HEK293 (cell line): ENCODE results near the gene KCNS1.

Experiments
- CTCF ChIA-PET: fragments of 350-600 bp; formaldehyde crosslinking; extraction: SDS; loops from one replicate; lab custom pipeline; 2021; ENCODE audit warnings: antibody characterized with exemption; lab: Yijun Ruan, JAX
- POLR2A ChIA-PET: fragments of 300-600 bp; formaldehyde crosslinking; extraction: SDS; loops from one replicate; lab custom pipeline; 2020; ENCODE audit warnings: antibody characterized with exemption, inconsistent platforms; lab: Yijun Ruan, JAX
- H3K27ac ChIP-seq: fragments of 200-500 bp; sonication (Bioruptor generic); 2 replicates; pipeline ENCODE4 v1.5.1; 2014; ENCODE audit warnings: low read depth, low read length, control low read depth, inconsistent platforms; ENCODE audit errors: extremely low read depth
- H3K36me3 ChIP-seq, 2 experiments: fragments of 200-500 bp in 1 of 2; sonication (Bioruptor generic) in 1 of 2; 1 replicate in 1 of 2; 2 replicates in 1 of 2; pipeline ENCODE4 v1.5.1; 2014 to 2017; ENCODE audit warnings: inconsistent platforms in 2 of 2, low read length in 2 of 2; ENCODE audit not compliant: control insufficient read depth in 2 of 2, insufficient read depth in 1 of 2
- H3K4me1 ChIP-seq: fragments of 200-500 bp; sonication (Bioruptor generic); 2 replicates; pipeline ENCODE4 v1.5.1; 2014; ENCODE audit warnings: mild to moderate bottlenecking, low read length, inconsistent platforms; ENCODE audit not compliant: control insufficient read depth, insufficient read depth
- H3K4me3 ChIP-seq: 2 replicates; pipeline ENCODE4 v1.5.1; 2011; ENCODE audit warnings: low read depth, mild to moderate bottlenecking, control low read depth, low read length, moderate library complexity
- H3K9me3 ChIP-seq: fragments of 200-500 bp; sonication (Bioruptor generic); 2 replicates; pipeline ENCODE4 v1.5.1; 2014; ENCODE audit warnings: low read depth, low read length, inconsistent platforms; ENCODE audit not compliant: control insufficient read depth, insufficient read depth
- GFI1B ChIP-seq: fragments of 450-650 bp; formaldehyde crosslinking; IDR thresholded peaks from 2 replicates; pipeline ENCODE4 v1.5.1; 2016; ENCODE audit warnings: missing biosample characterization, missing genetic modification characterization
- KLF10 ChIP-seq: fragments of 450-650 bp; IDR thresholded peaks from 2 replicates; pipeline ENCODE4 v1.5.1; 2018; ENCODE audit warnings: missing biosample characterization, mild to moderate bottlenecking, missing genetic modification characterization
- SP7 ChIP-seq: fragments of 450-650 bp; formaldehyde crosslinking; IDR thresholded peaks from 2 replicates; pipeline ENCODE4 v1.5.1; 2016; ENCODE audit warnings: missing biosample characterization, missing genetic modification characterization
- YY1 ChIP-seq: fragments of 450-650 bp; formaldehyde crosslinking; IDR thresholded peaks from 2 replicates; pipeline ENCODE4 v1.5.1; 2018; ENCODE audit warnings: missing biosample characterization, missing genetic modification characterization
- ZFHX2 ChIP-seq: fragments of 450-650 bp; formaldehyde crosslinking; conservative IDR thresholded peaks from 2 replicates; pipeline ENCODE4 v1.5.1; 2016; ENCODE audit warnings: missing biosample characterization, missing genetic modification characterization
- ZNF138 ChIP-seq: fragments of 450-650 bp; formaldehyde crosslinking; IDR thresholded peaks from 2 replicates; pipeline ENCODE4 v1.5.1; 2016; ENCODE audit warnings: missing biosample characterization, missing genetic modification characterization, borderline replicate concordance
- ZNF169 ChIP-seq: fragments of 450-650 bp; formaldehyde crosslinking; IDR thresholded peaks from 2 replicates; pipeline ENCODE4 v1.5.1; 2016; ENCODE audit warnings: missing biosample characterization, missing genetic modification characterization
- ZNF24 ChIP-seq: fragments of 450-650 bp; formaldehyde crosslinking; IDR thresholded peaks from 2 replicates; pipeline ENCODE4 v1.5.1; 2016; ENCODE audit warnings: missing biosample characterization, missing genetic modification characterization
- ZNF423 ChIP-seq: fragments of 450-650 bp; formaldehyde crosslinking; IDR thresholded peaks from 2 replicates; pipeline ENCODE4 v1.5.1; 2016; ENCODE audit warnings: missing biosample characterization, missing genetic modification characterization
- ZNF48 ChIP-seq: fragments of 450-650 bp; formaldehyde crosslinking; IDR thresholded peaks from 2 replicates; pipeline ENCODE4 v1.5.1; 2016; ENCODE audit warnings: missing biosample characterization, missing genetic modification characterization
- ZNF514 ChIP-seq: fragments of 450-650 bp; formaldehyde crosslinking; IDR thresholded peaks from 2 replicates; pipeline ENCODE4 v1.5.1; 2016; ENCODE audit warnings: missing biosample characterization, missing genetic modification characterization
- ZNF530 ChIP-seq: fragments of 450-650 bp; formaldehyde crosslinking; IDR thresholded peaks from 2 replicates; pipeline ENCODE4 v1.5.1; 2016; ENCODE audit warnings: low read depth, missing biosample characterization, missing genetic modification characterization
- ZNF660 ChIP-seq: fragments of 450-650 bp; IDR thresholded peaks from 2 replicates; pipeline ENCODE4 v1.5.1; 2018; ENCODE audit warnings: missing biosample characterization, mild to moderate bottlenecking, missing genetic modification characterization
- ZNF701 ChIP-seq: fragments of 450-650 bp; formaldehyde crosslinking; IDR thresholded peaks from 2 replicates; pipeline ENCODE4 v1.5.1; 2016; ENCODE audit warnings: missing biosample characterization, missing genetic modification characterization
- ZNF837 ChIP-seq: fragments of 450-650 bp; formaldehyde crosslinking; IDR thresholded peaks from 2 replicates; pipeline ENCODE4 v1.5.1; 2016; ENCODE audit warnings: missing biosample characterization, missing genetic modification characterization
- ZNF843 ChIP-seq: fragments of 450-650 bp; formaldehyde crosslinking; IDR thresholded peaks from 2 replicates; pipeline ENCODE4 v1.5.1; 2016; ENCODE audit warnings: missing biosample characterization, missing genetic modification characterization
- ZSCAN30 ChIP-seq: fragments of 450-650 bp; IDR thresholded peaks from 2 replicates; pipeline ENCODE4 v1.5.1; 2018; ENCODE audit warnings: missing biosample characterization, mild to moderate bottlenecking, missing genetic modification characterization, moderate library complexity
- TF ChIP-seq, protein P1 (sequence below): fragments of 450-650 bp; formaldehyde crosslinking; IDR thresholded peaks from 2 replicates; pipeline ENCODE4 v1.5.1; 2016; ENCODE audit warnings: missing biosample characterization, missing genetic modification characterization
- TF ChIP-seq, protein P2 (sequence below): fragments of 450-650 bp; formaldehyde crosslinking; IDR thresholded peaks from 2 replicates; pipeline ENCODE4 v1.5.1; 2016; ENCODE audit warnings: missing biosample characterization, missing genetic modification characterization
- TF ChIP-seq, protein P3 (sequence below): fragments of 450-650 bp; formaldehyde crosslinking; IDR thresholded peaks from 2 replicates; pipeline ENCODE4 v1.5.1; 2017; ENCODE audit warnings: missing biosample characterization, missing genetic modification characterization
- TF ChIP-seq, protein P4 (sequence below): fragments of 450-650 bp; formaldehyde crosslinking; IDR thresholded peaks from 2 replicates; pipeline ENCODE4 v1.5.1; 2016; ENCODE audit warnings: missing biosample characterization, missing genetic modification characterization
- TF ChIP-seq, protein P5 (sequence below): fragments of 450-650 bp; formaldehyde crosslinking; IDR thresholded peaks from 2 replicates; pipeline ENCODE4 v1.5.1; 2016; ENCODE audit warnings: missing biosample characterization, missing genetic modification characterization
- TF ChIP-seq, protein P6 (sequence below): fragments of 450-650 bp; formaldehyde crosslinking; IDR thresholded peaks from 2 replicates; pipeline ENCODE4 v1.5.1; 2017; ENCODE audit warnings: missing biosample characterization, mild to moderate bottlenecking, missing genetic modification characterization, moderate library complexity

The KCNS1 gene

DNA sequence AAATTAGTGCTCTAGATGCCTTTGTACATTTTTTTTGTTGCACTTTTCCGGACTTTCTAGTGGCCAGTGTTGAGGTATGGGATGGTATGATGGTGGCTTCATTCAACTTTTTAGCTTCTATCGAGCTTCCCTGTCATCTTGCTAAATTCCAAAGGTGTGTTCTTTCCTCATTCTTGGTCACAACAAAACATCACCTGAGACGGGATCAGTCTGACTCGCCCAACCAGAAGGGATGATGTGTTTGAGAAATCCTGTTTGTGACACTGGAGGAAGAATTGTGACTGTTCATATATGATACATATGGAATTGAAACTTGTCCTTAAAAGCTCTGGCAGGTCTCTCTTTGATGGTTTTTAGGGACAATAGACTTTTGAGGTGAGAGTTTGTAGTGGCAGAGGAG, 33.8 kb downstream of the KCNS1 start (continued):
- TF ChIP-seq, protein P1, sequence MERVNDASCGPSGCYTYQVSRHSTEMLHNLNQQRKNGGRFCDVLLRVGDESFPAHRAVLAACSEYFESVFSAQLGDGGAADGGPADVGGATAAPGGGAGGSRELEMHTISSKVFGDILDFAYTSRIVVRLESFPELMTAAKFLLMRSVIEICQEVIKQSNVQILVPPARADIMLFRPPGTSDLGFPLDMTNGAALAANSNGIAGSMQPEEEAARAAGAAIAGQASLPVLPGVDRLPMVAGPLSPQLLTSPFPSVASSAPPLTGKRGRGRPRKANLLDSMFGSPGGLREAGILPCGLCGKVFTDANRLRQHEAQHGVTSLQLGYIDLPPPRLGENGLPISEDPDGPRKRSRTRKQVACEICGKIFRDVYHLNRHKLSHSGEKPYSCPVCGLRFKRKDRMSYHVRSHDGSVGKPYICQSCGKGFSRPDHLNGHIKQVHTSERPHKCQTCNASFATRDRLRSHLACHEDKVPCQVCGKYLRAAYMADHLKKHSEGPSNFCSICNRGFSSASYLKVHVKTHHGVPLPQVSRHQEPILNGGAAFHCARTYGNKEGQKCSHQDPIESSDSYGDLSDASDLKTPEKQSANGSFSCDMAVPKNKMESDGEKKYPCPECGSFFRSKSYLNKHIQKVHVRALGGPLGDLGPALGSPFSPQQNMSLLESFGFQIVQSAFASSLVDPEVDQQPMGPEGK (tag by site-specific recombination) = no peak
- TF ChIP-seq ZNF701 (tag by site-specific recombination) (no peak), ZNF48 (tag by site-specific recombination) (no peak)

DNA sequence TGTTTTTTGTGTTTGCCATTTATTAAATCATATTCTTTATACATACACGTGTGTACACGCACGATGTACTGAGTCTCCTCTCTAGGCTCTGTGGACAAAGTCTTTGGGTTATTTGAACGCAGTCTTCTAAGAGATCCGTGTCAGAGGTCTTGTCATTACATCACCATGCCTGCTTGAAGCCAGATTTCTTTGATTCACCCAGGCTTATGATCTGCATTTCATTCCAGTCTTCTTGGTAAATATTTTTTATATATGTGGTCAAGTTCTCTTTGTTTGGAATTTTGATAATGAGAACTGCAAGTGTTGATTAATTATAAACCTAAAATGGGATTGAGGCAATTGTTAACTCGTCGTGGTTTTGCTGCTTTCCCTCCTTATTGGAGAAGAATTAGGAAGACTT, 34.6 kb downstream of the KCNS1 start:
- peaks cover 0 to 7% of the 10 kb centered on the region in 2 experiments; a peak in 1 of 3 replicates for H3K36me3 ChIP-seq
- no peaks in the 10 kb centered on the region for H3K4me1 ChIP-seq
- CTCF ChIA-PET = interaction anchor here (1.2 kb wide), 1 partner anchor 29 kb away, joined by 12 read pairs; no protein-coding TSS in a partner anchor
- H3K9me3 ChIP-seq = no peaks in the 10 kb centered on the region
- no peak overlapping the region for H3K27ac ChIP-seq
- TF ChIP-seq ZSCAN30 (tag by site-specific recombination) (no peak), ZNF169 (no peak), ZNF24 (no peak), ZNF843 (no peak), ZNF837 (no peak), KLF10 (tag by site-specific recombination) (no peak)
- TF ChIP-seq, protein P2, sequence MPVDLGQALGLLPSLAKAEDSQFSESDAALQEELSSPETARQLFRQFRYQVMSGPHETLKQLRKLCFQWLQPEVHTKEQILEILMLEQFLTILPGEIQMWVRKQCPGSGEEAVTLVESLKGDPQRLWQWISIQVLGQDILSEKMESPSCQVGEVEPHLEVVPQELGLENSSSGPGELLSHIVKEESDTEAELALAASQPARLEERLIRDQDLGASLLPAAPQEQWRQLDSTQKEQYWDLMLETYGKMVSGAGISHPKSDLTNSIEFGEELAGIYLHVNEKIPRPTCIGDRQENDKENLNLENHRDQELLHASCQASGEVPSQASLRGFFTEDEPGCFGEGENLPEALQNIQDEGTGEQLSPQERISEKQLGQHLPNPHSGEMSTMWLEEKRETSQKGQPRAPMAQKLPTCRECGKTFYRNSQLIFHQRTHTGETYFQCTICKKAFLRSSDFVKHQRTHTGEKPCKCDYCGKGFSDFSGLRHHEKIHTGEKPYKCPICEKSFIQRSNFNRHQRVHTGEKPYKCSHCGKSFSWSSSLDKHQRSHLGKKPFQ (tag by site-specific recombination) = no peak
- TF ChIP-seq, protein P3, sequence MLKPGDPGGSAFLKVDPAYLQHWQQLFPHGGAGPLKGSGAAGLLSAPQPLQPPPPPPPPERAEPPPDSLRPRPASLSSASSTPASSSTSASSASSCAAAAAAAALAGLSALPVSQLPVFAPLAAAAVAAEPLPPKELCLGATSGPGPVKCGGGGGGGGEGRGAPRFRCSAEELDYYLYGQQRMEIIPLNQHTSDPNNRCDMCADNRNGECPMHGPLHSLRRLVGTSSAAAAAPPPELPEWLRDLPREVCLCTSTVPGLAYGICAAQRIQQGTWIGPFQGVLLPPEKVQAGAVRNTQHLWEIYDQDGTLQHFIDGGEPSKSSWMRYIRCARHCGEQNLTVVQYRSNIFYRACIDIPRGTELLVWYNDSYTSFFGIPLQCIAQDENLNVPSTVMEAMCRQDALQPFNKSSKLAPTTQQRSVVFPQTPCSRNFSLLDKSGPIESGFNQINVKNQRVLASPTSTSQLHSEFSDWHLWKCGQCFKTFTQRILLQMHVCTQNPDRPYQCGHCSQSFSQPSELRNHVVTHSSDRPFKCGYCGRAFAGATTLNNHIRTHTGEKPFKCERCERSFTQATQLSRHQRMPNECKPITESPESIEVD = no peak
- H3K4me3 ChIP-seq = no peak overlapping the region
- POLR2A ChIA-PET = no interaction called here

DNA sequence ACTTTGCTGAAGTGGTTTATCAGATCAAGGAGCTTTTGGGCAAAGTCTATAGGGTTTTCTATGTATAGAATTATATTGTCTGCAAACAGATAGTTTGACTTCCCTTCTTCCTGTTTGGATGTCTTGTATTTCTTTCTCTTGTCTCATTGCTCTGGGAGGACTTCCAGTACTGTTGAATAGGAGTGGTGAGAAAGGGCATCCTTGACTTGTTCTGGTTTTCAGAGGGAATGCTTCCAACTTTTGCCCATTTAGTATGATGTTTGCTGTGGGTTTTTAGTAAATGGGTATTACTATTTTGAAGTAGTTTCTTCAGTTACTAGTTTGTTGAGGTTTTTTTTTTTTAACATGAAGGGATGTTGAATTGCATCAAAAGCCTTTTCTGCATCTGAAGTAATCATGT, 36.1 kb downstream of the KCNS1 start:
- H3K9me3 ChIP-seq = no peaks in the 10 kb centered on the region
- no peak overlapping the region for H3K4me3 ChIP-seq
- no peaks in the 10 kb centered on the region for H3K4me1 ChIP-seq
- H3K27ac ChIP-seq = no peak overlapping the region
- TF ChIP-seq ZNF530 (tag by site-specific recombination) (no peak), ZNF660 (tag by site-specific recombination) (no peak), ZNF423 (tag by site-specific recombination) (no peak), YY1 (no peak), SP7 (tag by site-specific recombination) (no peak), ZNF514 (tag by site-specific recombination) (no peak), ZFHX2 (tag by site-specific recombination) (no peak), GFI1B (tag by site-specific recombination) (no peak), ZNF138 (tag by site-specific recombination) (no peak)
- TF ChIP-seq, protein P4, sequence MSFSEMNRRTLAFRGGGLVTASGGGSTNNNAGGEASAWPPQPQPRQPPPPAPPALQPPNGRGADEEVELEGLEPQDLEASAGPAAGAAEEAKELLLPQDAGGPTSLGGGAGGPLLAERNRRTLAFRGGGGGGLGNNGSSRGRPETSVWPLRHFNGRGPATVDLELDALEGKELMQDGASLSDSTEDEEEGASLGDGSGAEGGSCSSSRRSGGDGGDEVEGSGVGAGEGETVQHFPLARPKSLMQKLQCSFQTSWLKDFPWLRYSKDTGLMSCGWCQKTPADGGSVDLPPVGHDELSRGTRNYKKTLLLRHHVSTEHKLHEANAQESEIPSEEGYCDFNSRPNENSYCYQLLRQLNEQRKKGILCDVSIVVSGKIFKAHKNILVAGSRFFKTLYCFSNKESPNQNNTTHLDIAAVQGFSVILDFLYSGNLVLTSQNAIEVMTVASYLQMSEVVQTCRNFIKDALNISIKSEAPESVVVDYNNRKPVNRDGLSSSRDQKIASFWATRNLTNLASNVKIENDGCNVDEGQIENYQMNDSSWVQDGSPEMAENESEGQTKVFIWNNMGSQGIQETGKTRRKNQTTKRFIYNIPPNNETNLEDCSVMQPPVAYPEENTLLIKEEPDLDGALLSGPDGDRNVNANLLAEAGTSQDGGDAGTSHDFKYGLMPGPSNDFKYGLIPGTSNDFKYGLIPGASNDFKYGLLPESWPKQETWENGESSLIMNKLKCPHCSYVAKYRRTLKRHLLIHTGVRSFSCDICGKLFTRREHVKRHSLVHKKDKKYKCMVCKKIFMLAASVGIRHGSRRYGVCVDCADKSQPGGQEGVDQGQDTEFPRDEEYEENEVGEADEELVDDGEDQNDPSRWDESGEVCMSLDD (tag by site-specific recombination) = no peak
- TF ChIP-seq, protein P5, sequence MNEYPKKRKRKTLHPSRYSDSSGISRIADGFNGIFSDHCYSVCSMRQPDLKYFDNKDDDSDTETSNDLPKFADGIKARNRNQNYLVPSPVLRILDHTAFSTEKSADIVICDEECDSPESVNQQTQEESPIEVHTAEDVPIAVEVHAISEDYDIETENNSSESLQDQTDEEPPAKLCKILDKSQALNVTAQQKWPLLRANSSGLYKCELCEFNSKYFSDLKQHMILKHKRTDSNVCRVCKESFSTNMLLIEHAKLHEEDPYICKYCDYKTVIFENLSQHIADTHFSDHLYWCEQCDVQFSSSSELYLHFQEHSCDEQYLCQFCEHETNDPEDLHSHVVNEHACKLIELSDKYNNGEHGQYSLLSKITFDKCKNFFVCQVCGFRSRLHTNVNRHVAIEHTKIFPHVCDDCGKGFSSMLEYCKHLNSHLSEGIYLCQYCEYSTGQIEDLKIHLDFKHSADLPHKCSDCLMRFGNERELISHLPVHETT = no peak
- TF ChIP-seq, protein P6, sequence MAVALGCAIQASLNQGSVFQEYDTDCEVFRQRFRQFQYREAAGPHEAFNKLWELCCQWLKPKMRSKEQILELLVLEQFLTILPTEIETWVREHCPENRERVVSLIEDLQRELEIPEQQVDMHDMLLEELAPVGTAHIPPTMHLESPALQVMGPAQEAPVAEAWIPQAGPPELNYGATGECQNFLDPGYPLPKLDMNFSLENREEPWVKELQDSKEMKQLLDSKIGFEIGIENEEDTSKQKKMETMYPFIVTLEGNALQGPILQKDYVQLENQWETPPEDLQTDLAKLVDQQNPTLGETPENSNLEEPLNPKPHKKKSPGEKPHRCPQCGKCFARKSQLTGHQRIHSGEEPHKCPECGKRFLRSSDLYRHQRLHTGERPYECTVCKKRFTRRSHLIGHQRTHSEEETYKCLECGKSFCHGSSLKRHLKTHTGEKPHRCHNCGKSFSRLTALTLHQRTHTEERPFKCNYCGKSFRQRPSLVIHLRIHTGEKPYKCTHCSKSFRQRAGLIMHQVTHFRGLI (tag by site-specific recombination) = no peak
- TF ChIP-seq, all 188 proteins: peak for 0
- CTCF ChIA-PET = interaction anchor here (1.6 kb wide), 1 partner anchor 32 kb away, joined by 4 read pairs; no protein-coding TSS in a partner anchor
- POLR2A ChIA-PET = interaction anchor here (0.6 kb wide), 1 partner anchor 857 kb away, joined by 4 read pairs; no protein-coding TSS in a partner anchor
- H3K36me3 ChIP-seq = peaks cover 0 to 7% of the 10 kb centered on the region in 2 experiments; a peak in 1 of 3 replicates
